K562 (cell line): Measurements from ENCODE around the gene TMEM156.

ENCODE experiments used
- MXI1 ChIP-seq: IDR thresholded peaks from 2 replicates; pipeline ENCODE4 v1.6.1; 2011; ENCODE audit warnings: low read depth, mild to moderate bottlenecking, improper control_type of control experiment, low read length
- THRA ChIP-seq: fragments of 450-650 bp; IDR thresholded peaks from 2 replicates; pipeline ENCODE4 v1.6.1; 2017; ENCODE audit warnings: mild to moderate bottlenecking, moderate library complexity

- no peak for TF ChIP-seq MXI1
- TF ChIP-seq THRA = no peak
Observed at GRCh38 chr4:39053983-39054382, 21.8 kb upstream of the TMEM156 start.
